Measurements from ENCODE around the gene RNU6-1.

Gene RNU6-1

DNA sequence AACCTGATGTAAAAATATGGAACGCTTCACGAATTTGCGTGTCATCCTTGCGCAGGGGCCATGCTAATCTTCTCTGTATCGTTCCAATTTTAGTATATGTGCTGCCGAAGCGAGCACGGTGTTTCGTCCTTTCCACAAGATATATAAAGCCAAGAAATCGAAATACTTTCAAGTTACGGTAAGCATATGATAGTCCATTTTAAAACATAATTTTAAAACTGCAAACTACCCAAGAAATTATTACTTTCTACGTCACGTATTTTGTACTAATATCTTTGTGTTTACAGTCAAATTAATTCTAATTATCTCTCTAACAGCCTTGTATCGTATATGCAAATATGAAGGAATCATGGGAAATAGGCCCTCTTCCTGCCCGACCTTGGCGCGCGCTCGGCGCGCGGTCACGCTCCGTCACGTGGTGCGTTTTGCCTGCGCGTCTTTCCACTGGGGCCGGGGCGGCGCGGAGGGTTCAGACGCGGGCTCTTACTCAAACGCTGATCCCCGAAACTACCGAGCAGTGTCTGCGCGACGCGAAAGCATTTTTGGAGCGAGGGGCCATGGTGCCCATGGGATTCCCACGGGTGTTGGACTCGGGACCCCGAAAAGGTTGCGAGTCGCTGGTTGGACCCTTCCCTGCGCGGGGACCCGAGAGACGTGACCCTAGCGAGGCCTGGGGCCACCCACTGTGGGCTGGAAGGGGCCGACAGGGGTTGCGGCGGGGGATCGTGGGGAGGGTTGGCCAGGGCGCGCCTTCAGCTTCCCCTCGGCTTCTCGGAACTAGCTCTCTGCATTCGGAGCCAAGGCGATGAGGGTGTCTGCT, at the start of gene RNU6-1:
RNU6-1 (minus strand) TSS at position 117 of the 820 bp plus-strand sequence.
- no CpG with 5 or more reads among the region's 62 CpGs for WGBS (ENCODE audit: insufficient coverage, insufficient read length)
- Histone ChIP-seq H3K36me3 (ENCODE audit: control insufficient read depth, insufficient read depth, low read length) (peaks cover 2% of the 10 kb centered on the region; the same call in 1 of the 2 replicates), H3K4me3 (ENCODE audit: low read length) (peak within 1 kb of the TSS; percentile 99), H3K4me1 (ENCODE audit: control insufficient read depth, insufficient read depth, low read length) (peaks cover 5% of the 10 kb centered on the region), H3K27ac (ENCODE audit: low read length) (no peak within 1 kb of the TSS), H3K9me3 (ENCODE audit: control insufficient read depth, insufficient read depth, low read length) (no peaks in the 10 kb centered on the region), H3K27me3 (ENCODE audit: control insufficient read depth, insufficient read depth, low read length) (peaks cover 27% of the 10 kb centered on the region)
- no peak for DNase-seq (ENCODE audit: low read depth, low spot score)

DNA sequence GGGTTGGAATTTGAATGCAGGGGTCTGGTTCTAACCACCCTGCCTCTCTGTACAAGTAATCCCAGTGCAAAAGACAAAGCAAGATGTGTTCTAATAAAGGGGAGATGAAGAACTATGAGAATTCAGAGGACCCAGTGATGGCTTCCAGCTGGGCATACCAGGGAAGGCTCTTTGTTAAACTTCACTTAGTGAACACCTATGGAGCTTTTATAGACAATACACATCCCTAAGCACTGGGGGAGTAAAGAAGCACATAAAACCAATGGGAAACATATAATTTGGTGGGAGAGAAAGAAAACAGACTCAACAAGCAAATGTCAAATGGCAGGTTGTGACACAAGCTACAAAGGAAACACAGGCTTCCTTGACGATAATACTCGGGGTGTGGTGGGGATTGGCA, 47.9 kb upstream of the RNU6-1 start:
- Histone ChIP-seq H3K4me1 (ENCODE audit: control insufficient read depth, insufficient read depth, low read length) (no peaks in the 10 kb centered on the region; the same call in 1 of the 2 replicates), H3K27ac (ENCODE audit: low read length) (no peak overlapping the region), H3K4me3 (ENCODE audit: low read length) (no peak overlapping the region), H3K9me3 (ENCODE audit: control insufficient read depth, insufficient read depth, low read length) (no peaks in the 10 kb centered on the region), H3K36me3 (ENCODE audit: control insufficient read depth, insufficient read depth, low read length) (no peaks in the 10 kb centered on the region), H3K27me3 (ENCODE audit: control insufficient read depth, insufficient read depth, low read length) (no peaks in the 10 kb centered on the region; the same call in 1 of the 2 replicates)
- no CpG with 5 or more reads among the region's 2 CpGs for WGBS (ENCODE audit: insufficient coverage, insufficient read length)
- DNase-seq (ENCODE audit: low read depth, low spot score): no peak

DNA sequence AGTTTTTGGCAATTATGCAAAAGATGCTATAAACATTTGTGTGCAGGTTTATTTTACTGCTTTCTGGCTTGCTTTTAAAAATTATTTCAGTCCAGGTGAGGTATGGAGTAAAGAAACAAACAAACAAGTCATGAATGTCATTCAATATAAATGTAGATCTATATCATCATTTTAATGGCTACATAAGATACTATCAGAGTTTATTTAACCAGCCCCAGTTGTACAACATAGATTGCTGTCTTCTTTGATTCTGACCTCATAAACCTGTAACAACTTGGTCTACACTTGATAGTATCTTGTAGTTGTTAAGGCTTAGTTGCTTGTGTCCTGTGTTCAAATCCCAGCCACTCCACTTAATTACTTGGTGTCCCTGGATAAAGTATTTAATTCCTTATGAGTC, 46.0 kb upstream of the RNU6-1 start:
- Histone ChIP-seq H3K9me3 (ENCODE audit: control insufficient read depth, insufficient read depth, low read length) (no peaks in the 10 kb centered on the region), H3K36me3 (ENCODE audit: control insufficient read depth, insufficient read depth, low read length) (no peaks in the 10 kb centered on the region), H3K4me3 (ENCODE audit: low read length) (no peak overlapping the region), H3K4me1 (ENCODE audit: control insufficient read depth, insufficient read depth, low read length) (no peaks in the 10 kb centered on the region; the same call in 1 of the 2 replicates), H3K27me3 (ENCODE audit: control insufficient read depth, insufficient read depth, low read length) (no peaks in the 10 kb centered on the region; the same call in 1 of the 2 replicates), H3K27ac (ENCODE audit: low read length) (no peak overlapping the region)
- DNase-seq (ENCODE audit: low read depth, low spot score): no peak

- Histone ChIP-seq H3K4me1 (ENCODE audit: control insufficient read depth, insufficient read depth, low read length) (no peaks in the 10 kb centered on the region; the same call in 1 of the 2 replicates), H3K36me3 (ENCODE audit: control insufficient read depth, insufficient read depth, low read length) (no peaks in the 10 kb centered on the region), H3K4me3 (ENCODE audit: low read length) (peak overlapping the region; percentile 41; the same call in 1 of the 2 replicates), H3K27ac (ENCODE audit: low read length) (no peak overlapping the region), H3K27me3 (ENCODE audit: control insufficient read depth, insufficient read depth, low read length) (no peaks in the 10 kb centered on the region; the same call in 1 of the 2 replicates), H3K9me3 (ENCODE audit: control insufficient read depth, insufficient read depth, low read length) (no peaks in the 10 kb centered on the region)
- WGBS (ENCODE audit: insufficient coverage, insufficient read length): no CpG with 5 or more reads among the region's 7 CpGs
- DNase-seq (ENCODE audit: low read depth, low spot score): no peak
Observed at GRCh38 chr15:67885175-67885523, 45.3 kb upstream of the RNU6-1 start.

- DNase-seq (ENCODE audit: low read depth, low spot score): peak; percentile 31
- Histone ChIP-seq H3K4me1 (ENCODE audit: control insufficient read depth, insufficient read depth, low read length) (no peaks in the 10 kb centered on the region; the same call in 1 of the 2 replicates), H3K36me3 (ENCODE audit: control insufficient read depth, insufficient read depth, low read length) (no peaks in the 10 kb centered on the region), H3K27ac (ENCODE audit: low read length) (no peak overlapping the region), H3K4me3 (ENCODE audit: low read length) (peak overlapping the region; percentile 41; the same call in 1 of the 2 replicates), H3K9me3 (ENCODE audit: control insufficient read depth, insufficient read depth, low read length) (no peaks in the 10 kb centered on the region), H3K27me3 (ENCODE audit: control insufficient read depth, insufficient read depth, low read length) (no peaks in the 10 kb centered on the region; the same call in 1 of the 2 replicates)
- no CpG with 5 or more reads among the region's 48 CpGs for WGBS (ENCODE audit: insufficient coverage, insufficient read length)
Observed at GRCh38 chr15:67884514-67885174, 44.8 kb upstream of the RNU6-1 start.

GRCh38 chr15:67884009-67884408, 44.2 kb upstream of the RNU6-1 start:
- no CpG with 5 or more reads among the region's 6 CpGs for WGBS (ENCODE audit: insufficient coverage, insufficient read length)
- no peaks in the 10 kb centered on the region; the same call in 1 of the 2 replicates for H3K27me3 ChIP-seq (ENCODE audit: control insufficient read depth, insufficient read depth, low read length)
- H3K9me3 ChIP-seq (ENCODE audit: control insufficient read depth, insufficient read depth, low read length): no peaks in the 10 kb centered on the region
- no peak overlapping the region; the same call in 1 of the 2 replicates for H3K4me3 ChIP-seq (ENCODE audit: low read length)
- no peak overlapping the region for H3K27ac ChIP-seq (ENCODE audit: low read length)
- no peaks in the 10 kb centered on the region for H3K36me3 ChIP-seq (ENCODE audit: control insufficient read depth, insufficient read depth, low read length)
- DNase-seq (ENCODE audit: low read depth, low spot score): no peak
- H3K4me1 ChIP-seq (ENCODE audit: control insufficient read depth, insufficient read depth, low read length): no peaks in the 10 kb centered on the region; the same call in 1 of the 2 replicates

GRCh38 chr15:67883234-67883773, 43.5 kb upstream of the RNU6-1 start:
- H3K27me3 ChIP-seq (ENCODE audit: control insufficient read depth, insufficient read depth, low read length): no peaks in the 10 kb centered on the region
- no CpG with 5 or more reads among the region's 10 CpGs for WGBS (ENCODE audit: insufficient coverage, insufficient read length)
- no peak overlapping the region for H3K27ac ChIP-seq (ENCODE audit: low read length)
- no peak overlapping the region for H3K4me3 ChIP-seq (ENCODE audit: low read length)
- no peaks in the 10 kb centered on the region; the same call in 1 of the 2 replicates for H3K4me1 ChIP-seq (ENCODE audit: control insufficient read depth, insufficient read depth, low read length)
- no peak for DNase-seq (ENCODE audit: low read depth, low spot score)
- no peaks in the 10 kb centered on the region for H3K9me3 ChIP-seq (ENCODE audit: control insufficient read depth, insufficient read depth, low read length)
- no peaks in the 10 kb centered on the region for H3K36me3 ChIP-seq (ENCODE audit: control insufficient read depth, insufficient read depth, low read length)

GRCh38 chr15:67882487-67883233, 42.8 kb upstream of the RNU6-1 start:
- Histone ChIP-seq H3K4me1 (ENCODE audit: control insufficient read depth, insufficient read depth, low read length) (no peaks in the 10 kb centered on the region; the same call in 1 of the 2 replicates), H3K27ac (ENCODE audit: low read length) (no peak overlapping the region)
- DNase-seq (ENCODE audit: low read depth, low spot score): no peak

DNA sequence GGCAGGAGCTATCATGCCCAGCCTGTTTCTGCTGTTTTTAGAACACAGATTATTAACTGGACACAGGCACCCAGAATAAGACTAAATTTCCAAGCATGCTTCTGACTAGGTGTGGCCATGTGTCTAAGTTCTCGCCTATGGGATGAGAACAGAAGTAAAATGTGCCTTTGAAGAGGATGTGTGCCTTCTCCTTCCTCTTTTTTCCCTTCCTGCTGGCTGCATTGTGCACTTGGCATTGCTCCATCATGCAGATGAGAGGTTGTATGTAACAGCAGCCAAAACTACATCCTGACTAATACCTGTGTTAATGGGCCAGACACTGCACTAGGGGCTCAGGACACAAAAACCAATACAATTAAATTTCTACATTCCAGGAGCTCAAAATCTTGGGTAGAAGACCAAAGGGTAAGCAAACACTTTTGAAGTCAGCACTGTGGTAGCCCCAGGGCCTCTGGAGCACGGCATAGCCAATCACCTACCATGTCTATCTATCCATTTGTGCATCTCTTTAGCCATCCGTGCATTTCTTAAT, 40.9 kb upstream of the RNU6-1 start:
- Histone ChIP-seq H3K36me3 (ENCODE audit: control insufficient read depth, insufficient read depth, low read length) (no peaks in the 10 kb centered on the region), H3K9me3 (ENCODE audit: control insufficient read depth, insufficient read depth, low read length) (no peaks in the 10 kb centered on the region), H3K27ac (ENCODE audit: low read length) (no peak overlapping the region), H3K4me3 (ENCODE audit: low read length) (no peak overlapping the region), H3K27me3 (ENCODE audit: control insufficient read depth, insufficient read depth, low read length) (no peaks in the 10 kb centered on the region), H3K4me1 (ENCODE audit: control insufficient read depth, insufficient read depth, low read length) (no peaks in the 10 kb centered on the region; the same call in 1 of the 2 replicates)
- no CpG with 5 or more reads among the region's 3 CpGs for WGBS (ENCODE audit: insufficient coverage, insufficient read length)
- no peak for DNase-seq (ENCODE audit: low read depth, low spot score)

More at GRCh38 chr15:67882487-67883233, 42.8 kb upstream of the RNU6-1 start:
- WGBS (ENCODE audit: insufficient coverage, insufficient read length): no CpG with 5 or more reads among the region's 8 CpGs
- H3K27me3 ChIP-seq (ENCODE audit: control insufficient read depth, insufficient read depth, low read length): no peaks in the 10 kb centered on the region
- H3K9me3 ChIP-seq (ENCODE audit: control insufficient read depth, insufficient read depth, low read length): no peaks in the 10 kb centered on the region
- H3K4me3 ChIP-seq (ENCODE audit: low read length): no peak overlapping the region
- no peaks in the 10 kb centered on the region for H3K36me3 ChIP-seq (ENCODE audit: control insufficient read depth, insufficient read depth, low read length)

Data from iPS DF 6.9 (cell line).